WTC11 (cell line): Measurements from ENCODE around the gene CD2AP.

ENCODE experiments used
- ATF1 ChIP-seq: sonication (generic); formaldehyde crosslinking; IDR thresholded peaks from 2 replicates; pipeline ENCODE4 v1.8.1; 2023; ENCODE audit warnings: mild to moderate bottlenecking, moderate library complexity, missing genetic modification reagents
- CBFB ChIP-seq: sonication (generic); formaldehyde crosslinking; IDR thresholded peaks from 2 replicates; pipeline ENCODE4 v1.8.1; 2022; ENCODE audit warnings: mild to moderate bottlenecking, low read depth, missing genetic modification reagents
- CREB1 ChIP-seq: sonication (generic); formaldehyde crosslinking; IDR thresholded peaks from 2 replicates; pipeline ENCODE4 v1.8.0; 2023; ENCODE audit warnings: mild to moderate bottlenecking, missing genetic modification reagents
- CTCF ChIP-seq: fragments of 200-600 bp; IDR thresholded peaks from 2 replicates; pipeline ENCODE4 v1.8.0; 2022; ENCODE audit warnings: antibody characterized with exemption
- E2F5 ChIP-seq: sonication (generic); formaldehyde crosslinking; IDR thresholded peaks from 2 replicates; pipeline ENCODE4 v1.8.1; 2022; ENCODE audit warnings: mild to moderate bottlenecking, moderate library complexity, missing genetic modification reagents
- FOXJ3 ChIP-seq: sonication (generic); formaldehyde crosslinking; IDR thresholded peaks from 2 replicates; pipeline ENCODE4 v1.9.0; 2021; ENCODE audit warnings: missing genetic modification reagents, mild to moderate bottlenecking, borderline replicate concordance
- SMAD3 ChIP-seq: sonication (generic); formaldehyde crosslinking; IDR thresholded peaks from 2 replicates; pipeline ENCODE4 v1.8.0; 2022; ENCODE audit warnings: missing genetic modification reagents, mild to moderate bottlenecking, borderline replicate concordance
- TF ChIP-seq, protein P1 (sequence below): sonication (generic); formaldehyde crosslinking; IDR thresholded peaks from 2 replicates; pipeline ENCODE4 v1.8.0; 2023; ENCODE audit warnings: missing genetic modification reagents, mild to moderate bottlenecking, borderline replicate concordance
- TF ChIP-seq, protein P2 (sequence below): sonication (generic); formaldehyde crosslinking; IDR thresholded peaks from 2 replicates; pipeline ENCODE4 v1.8.0; 2022; ENCODE audit warnings: mild to moderate bottlenecking, missing genetic modification reagents

- TF ChIP-seq CTCF (no peak), FOXJ3 (no peak), E2F5 (CRISPR knock-in tag) (no peak), CBFB (CRISPR knock-in tag) (no peak), CREB1 (no peak), ATF1 (CRISPR knock-in tag) (no peak), SMAD3 (CRISPR knock-in tag) (no peak)
- TF ChIP-seq, protein P1, sequence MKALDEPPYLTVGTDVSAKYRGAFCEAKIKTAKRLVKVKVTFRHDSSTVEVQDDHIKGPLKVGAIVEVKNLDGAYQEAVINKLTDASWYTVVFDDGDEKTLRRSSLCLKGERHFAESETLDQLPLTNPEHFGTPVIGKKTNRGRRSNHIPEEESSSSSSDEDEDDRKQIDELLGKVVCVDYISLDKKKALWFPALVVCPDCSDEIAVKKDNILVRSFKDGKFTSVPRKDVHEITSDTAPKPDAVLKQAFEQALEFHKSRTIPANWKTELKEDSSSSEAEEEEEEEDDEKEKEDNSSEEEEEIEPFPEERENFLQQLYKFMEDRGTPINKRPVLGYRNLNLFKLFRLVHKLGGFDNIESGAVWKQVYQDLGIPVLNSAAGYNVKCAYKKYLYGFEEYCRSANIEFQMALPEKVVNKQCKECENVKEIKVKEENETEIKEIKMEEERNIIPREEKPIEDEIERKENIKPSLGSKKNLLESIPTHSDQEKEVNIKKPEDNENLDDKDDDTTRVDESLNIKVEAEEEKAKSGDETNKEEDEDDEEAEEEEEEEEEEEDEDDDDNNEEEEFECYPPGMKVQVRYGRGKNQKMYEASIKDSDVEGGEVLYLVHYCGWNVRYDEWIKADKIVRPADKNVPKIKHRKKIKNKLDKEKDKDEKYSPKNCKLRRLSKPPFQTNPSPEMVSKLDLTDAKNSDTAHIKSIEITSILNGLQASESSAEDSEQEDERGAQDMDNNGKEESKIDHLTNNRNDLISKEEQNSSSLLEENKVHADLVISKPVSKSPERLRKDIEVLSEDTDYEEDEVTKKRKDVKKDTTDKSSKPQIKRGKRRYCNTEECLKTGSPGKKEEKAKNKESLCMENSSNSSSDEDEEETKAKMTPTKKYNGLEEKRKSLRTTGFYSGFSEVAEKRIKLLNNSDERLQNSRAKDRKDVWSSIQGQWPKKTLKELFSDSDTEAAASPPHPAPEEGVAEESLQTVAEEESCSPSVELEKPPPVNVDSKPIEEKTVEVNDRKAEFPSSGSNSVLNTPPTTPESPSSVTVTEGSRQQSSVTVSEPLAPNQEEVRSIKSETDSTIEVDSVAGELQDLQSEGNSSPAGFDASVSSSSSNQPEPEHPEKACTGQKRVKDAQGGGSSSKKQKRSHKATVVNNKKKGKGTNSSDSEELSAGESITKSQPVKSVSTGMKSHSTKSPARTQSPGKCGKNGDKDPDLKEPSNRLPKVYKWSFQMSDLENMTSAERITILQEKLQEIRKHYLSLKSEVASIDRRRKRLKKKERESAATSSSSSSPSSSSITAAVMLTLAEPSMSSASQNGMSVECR (CRISPR knock-in tag) = no peak
- TF ChIP-seq, protein P2, sequence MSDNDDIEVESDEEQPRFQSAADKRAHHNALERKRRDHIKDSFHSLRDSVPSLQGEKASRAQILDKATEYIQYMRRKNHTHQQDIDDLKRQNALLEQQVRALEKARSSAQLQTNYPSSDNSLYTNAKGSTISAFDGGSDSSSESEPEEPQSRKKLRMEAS = no peak
These were observed 104.0 kb downstream of the CD2AP start for GRCh38 chr6:47581591-47581990.
